Measurements from ENCODE around the gene TMEM272. TPM values are rescaled to one million over a fixed set of nuclear protein-coding genes. Genes with fewer than 3 reads are reported as not detected.

TMEM272 gene
- not detected in 2 replicates for total RNA-seq

- H3K4me3 ChIP-seq (ENCODE audit: low read depth, low read length) = peak within 1 kb of the TSS; percentile 23
Observed at GRCh38 chr13:51844862-51845573, at the start of gene TMEM272. TSS of gene TMEM272 (minus strand) at chr13:51845177. CDS start at chr13:51838530, 6,647 bp downstream.

GRCh38 chr13:51894239-51894638, 49.3 kb upstream of the TMEM272 start:
- no peak overlapping the region for H3K4me3 ChIP-seq (ENCODE audit: low read depth, low read length)
- DNase-seq (ENCODE audit: low read depth) = peak; percentile 2
- no peak for TF ChIP-seq CTCF (IDR thresholded peaks at IDR 0.05; ENCODE audit: insufficient read depth, low read depth, low read length)

More at GRCh38 chr13:51844862-51845573, at the start of gene TMEM272:
- TF ChIP-seq CTCF (IDR thresholded peaks at IDR 0.05; ENCODE audit: insufficient read depth, low read depth, low read length) = peak; percentile 96
- peak; percentile 28 for DNase-seq (ENCODE audit: low read depth)

- H3K4me3 ChIP-seq (ENCODE audit: low read depth, low read length) = no peak overlapping the region
- TF ChIP-seq CTCF (IDR thresholded peaks at IDR 0.05; ENCODE audit: insufficient read depth, low read depth, low read length) = no peak
- DNase-seq (ENCODE audit: low read depth) = no peak
Observed at GRCh38 chr13:51892657-51893056, 47.7 kb upstream of the TMEM272 start.

- TF ChIP-seq CTCF (IDR thresholded peaks at IDR 0.05; ENCODE audit: insufficient read depth, low read depth, low read length) = no peak
- no peak overlapping the region for H3K4me3 ChIP-seq (ENCODE audit: low read depth, low read length)
- no peak for DNase-seq (ENCODE audit: low read depth)
Observed at GRCh38 chr13:51887468-51887867, 42.5 kb upstream of the TMEM272 start.

GRCh38 chr13:51885651-51886050, 40.7 kb upstream of the TMEM272 start:
- TF ChIP-seq CTCF (IDR thresholded peaks at IDR 0.05; ENCODE audit: insufficient read depth, low read depth, low read length) = no peak
- DNase-seq (ENCODE audit: low read depth) = no peak
- no peak overlapping the region for H3K4me3 ChIP-seq (ENCODE audit: low read depth, low read length)

GRCh38 chr13:51883226-51883600, 38.2 kb upstream of the TMEM272 start:
- no peak overlapping the region for H3K4me3 ChIP-seq (ENCODE audit: low read depth, low read length)
- no peak for TF ChIP-seq CTCF (IDR thresholded peaks at IDR 0.05; ENCODE audit: insufficient read depth, low read depth, low read length)
- DNase-seq (ENCODE audit: low read depth) = no peak
